Stimulated activated CD8-positive, alpha-beta memory T cell treated with anti-CD3 and anti-CD28 coated beads, Interleukin-7, amount 100 ng/mL, for 24 hours (primary cell): Measurements from ENCODE around the gene HK1.
"Not testable (repeated sequence)": the region's sequence is repeated elsewhere in the genome, so short reads cannot be mapped to it uniquely, and the experiment has no call there.

ENCODE experiments used
- DNase-seq: peaks from one replicate; pipeline ENCODE4 v3.0.0-alpha.2; 2020; ENCODE audit warnings: low read depth

The HK1 gene

GRCh38 chr10:69254877-69255276 lies 23.4 kb upstream of the HK1 start:
- no peak for DNase-seq

- no peak for DNase-seq
Measured at GRCh38 chr10:69259547-69260243, 18.6 kb upstream of the HK1 start.

GRCh38 chr10:69261184-69261583 lies 17.1 kb upstream of the HK1 start:
- DNase-seq, result no peak

- no peak for DNase-seq
Measured at GRCh38 chr10:69262292-69262751, 16.0 kb upstream of the HK1 start.

GRCh38 chr10:69265521-69265920 lies 12.8 kb upstream of the HK1 start:
- DNase-seq, result no peak

GRCh38 chr10:69268761-69269416 lies 9.4 kb upstream of the HK1 start:
- no peak for DNase-seq

GRCh38 chr10:69269761-69270160 lies 8.5 kb upstream of the HK1 start:
- DNase-seq, result no peak

GRCh38 chr10:69270990-69271389 lies 7.3 kb upstream of the HK1 start:
- no peak for DNase-seq

- no peak for DNase-seq
Measured at GRCh38 chr10:69272624-69273023, 5.7 kb upstream of the HK1 start.

- DNase-seq, result no peak
Measured at GRCh38 chr10:69275444-69275843, 2.9 kb upstream of the HK1 start.

- DNase-seq, result no peak
Measured at GRCh38 chr10:69276503-69276902, 1.8 kb upstream of the HK1 start.

- no peak for DNase-seq
Measured at GRCh38 chr10:69279110-69279509, 814 bp downstream of the HK1 start.

- DNase-seq, result no peak
Measured at GRCh38 chr10:69281507-69282413, 3.5 kb downstream of the HK1 start.

GRCh38 chr10:69284402-69284801 lies 6.1 kb downstream of the HK1 start:
- DNase-seq, result not testable (repeated sequence)

- DNase-seq, result no peak
Measured at GRCh38 chr10:69285699-69286098, 7.4 kb downstream of the HK1 start.

GRCh38 chr10:69287181-69287580 lies 8.9 kb downstream of the HK1 start:
- DNase-seq, result no peak

- no peak for DNase-seq
Measured at GRCh38 chr10:69290993-69291392, 12.7 kb downstream of the HK1 start.

- no peak for DNase-seq
Measured at GRCh38 chr10:69292459-69292858, 14.2 kb downstream of the HK1 start.

GRCh38 chr10:69295027-69295636 lies 16.8 kb downstream of the HK1 start:
- no peak for DNase-seq

- DNase-seq, result no peak
Measured at GRCh38 chr10:69303632-69304051, 25.3 kb downstream of the HK1 start.

- no peak for DNase-seq
Measured at GRCh38 chr10:69306421-69306820, 28.1 kb downstream of the HK1 start.

GRCh38 chr10:69307434-69307833 lies 29.1 kb downstream of the HK1 start:
- DNase-seq, result no peak
